Activated CD8-positive, alpha-beta memory T cell treated with anti-CD3 and anti-CD28 coated beads, Interleukin-2, amount 10 ng/mL, durations not matched to agents 7 days and 5 days (primary cell): ENCODE data around the gene TNS3. TPM values are rescaled to one million over a fixed set of nuclear protein-coding genes. Genes with fewer than 3 reads are reported as not detected.
"Not testable (repeated sequence)": the region's sequence is repeated elsewhere in the genome, so short reads cannot be mapped to it uniquely, and the experiment has no call there.

Experiments
- ATAC-seq: fragments of 150-1000 bp; cut with Tn5 transposase; one replicate; pipeline ENCODE4 v1.10.0; 2021; ENCODE audit warnings: moderate library complexity
- CTCF ChIA-PET: fragments of 350-600 bp; sonication (Branson Sonifier 250); formaldehyde crosslinking; loops from one replicate; lab custom pipeline; 2021; ENCODE audit warnings: antibody characterized with exemption; lab: Charles Lee
- DNase-seq: peaks from one replicate; pipeline ENCODE4 v3.0.0-alpha.2; 2020
- H3K27ac Mint-ChIP-seq: one replicate; pipeline ENCODE4 v1.8.0; 2021; ENCODE audit warnings: mild to moderate bottlenecking, mixed read lengths
- H3K27me3 Mint-ChIP-seq: one replicate; pipeline ENCODE4 v1.8.0; 2021; ENCODE audit warnings: mixed read lengths
- H3K36me3 Mint-ChIP-seq: one replicate; pipeline ENCODE4 v1.8.0; 2021; ENCODE audit warnings: mild to moderate bottlenecking, mixed read lengths
- H3K4me1 Mint-ChIP-seq: one replicate; pipeline ENCODE4 v1.8.0; 2021; ENCODE audit warnings: mixed read lengths
- H3K4me3 Mint-ChIP-seq: one replicate; pipeline ENCODE4 v1.8.0; 2021; ENCODE audit warnings: mild to moderate bottlenecking, moderate library complexity, mixed read lengths
- H3K9me3 Mint-ChIP-seq: one replicate; pipeline ENCODE4 v1.8.0; 2022; ENCODE audit warnings: low read depth, mixed read lengths
- total RNA-seq, 2 experiments: library from RNA; stranded (reverse); gene quantifications; one replicate each; pipeline ENCODE4 v1.2.3, GENCODE V29; 2021

TNS3 gene
- total RNA-seq, 2 experiments from 2014 or later: 0.23 to 2.6 TPM

DNA sequence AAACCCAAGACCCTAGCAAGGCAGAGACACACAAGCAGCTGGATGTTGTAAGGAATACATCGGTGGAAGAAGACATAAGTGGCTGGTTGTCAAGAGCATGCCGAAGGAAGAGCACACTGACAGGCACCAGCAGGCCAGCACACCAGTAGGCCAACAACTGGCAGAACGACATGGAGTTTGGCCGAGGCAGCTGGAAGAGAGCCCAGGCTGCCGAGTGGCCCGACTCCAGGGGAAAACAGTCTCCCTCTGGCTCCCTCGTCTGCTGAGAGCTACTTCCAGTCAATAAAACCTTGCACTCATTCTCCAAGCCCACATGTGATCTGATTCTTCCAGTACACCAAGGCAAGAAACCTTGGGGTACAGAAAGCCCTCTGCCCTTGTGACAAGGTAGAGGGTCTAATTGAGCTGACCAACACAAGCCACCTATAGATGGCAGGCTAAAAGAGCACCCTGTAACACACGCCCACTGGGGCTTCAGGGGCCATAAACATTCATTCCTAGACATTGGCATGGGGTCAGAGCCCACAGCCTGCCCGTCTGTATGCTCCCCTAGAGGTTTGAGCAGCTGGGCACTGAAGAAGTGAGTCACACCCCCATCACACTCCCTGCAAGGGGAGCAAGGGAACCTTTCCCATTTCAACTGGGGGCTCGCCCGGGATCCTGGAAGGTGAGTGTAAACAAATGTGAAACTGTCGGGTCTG, 14.7 kb upstream of the TNS3 start:
- no peak for ATAC-seq
- H3K27me3 Mint-ChIP-seq: no peaks in the 10 kb centered on the region
- H3K4me3 Mint-ChIP-seq: no peak overlapping the region
- no peak for DNase-seq
- H3K36me3 Mint-ChIP-seq: no peaks in the 10 kb centered on the region
- no peak overlapping the region for H3K27ac Mint-ChIP-seq
- H3K9me3 Mint-ChIP-seq: peaks cover 8% of the 10 kb centered on the region
- CTCF ChIA-PET: no interaction called here
- no peaks in the 10 kb centered on the region for H3K4me1 Mint-ChIP-seq

- DNase-seq (no peak), ATAC-seq (no peak)
- CTCF ChIA-PET: no interaction called here
- Mint-ChIP-seq H3K27me3 (no peaks in the 10 kb centered on the region), H3K4me1 (no peaks in the 10 kb centered on the region), H3K9me3 (peaks cover 10% of the 10 kb centered on the region), H3K4me3 (no peak overlapping the region), H3K36me3 (no peaks in the 10 kb centered on the region), H3K27ac (no peak overlapping the region)
Observed at GRCh38 chr7:47594406-47594805, 12.5 kb upstream of the TNS3 start.

GRCh38 chr7:47591655-47592572, 10.0 kb upstream of the TNS3 start:
- Mint-ChIP-seq H3K4me1 (no peaks in the 10 kb centered on the region), H3K27ac (no peak overlapping the region)

GRCh38 chr7:47591089-47591654, 9.3 kb upstream of the TNS3 start:
- peaks cover 4% of the 10 kb centered on the region for H3K9me3 Mint-ChIP-seq
- H3K4me3 Mint-ChIP-seq: no peak overlapping the region
- DNase-seq: no peak
- H3K27me3 Mint-ChIP-seq: no peaks in the 10 kb centered on the region
- CTCF ChIA-PET: no interaction called here
- no peaks in the 10 kb centered on the region for H3K4me1 Mint-ChIP-seq
- H3K27ac Mint-ChIP-seq: no peak overlapping the region
- no peak for ATAC-seq
- no peaks in the 10 kb centered on the region for H3K36me3 Mint-ChIP-seq

More at GRCh38 chr7:47591655-47592572, 10.0 kb upstream of the TNS3 start:
- ATAC-seq (no peak), DNase-seq (no peak)
- no peaks in the 10 kb centered on the region for H3K36me3 Mint-ChIP-seq
- CTCF ChIA-PET: no interaction called here
- H3K4me3 Mint-ChIP-seq: no peak overlapping the region
- H3K27me3 Mint-ChIP-seq: no peaks in the 10 kb centered on the region
- H3K9me3 Mint-ChIP-seq: peaks cover 4% of the 10 kb centered on the region

DNA sequence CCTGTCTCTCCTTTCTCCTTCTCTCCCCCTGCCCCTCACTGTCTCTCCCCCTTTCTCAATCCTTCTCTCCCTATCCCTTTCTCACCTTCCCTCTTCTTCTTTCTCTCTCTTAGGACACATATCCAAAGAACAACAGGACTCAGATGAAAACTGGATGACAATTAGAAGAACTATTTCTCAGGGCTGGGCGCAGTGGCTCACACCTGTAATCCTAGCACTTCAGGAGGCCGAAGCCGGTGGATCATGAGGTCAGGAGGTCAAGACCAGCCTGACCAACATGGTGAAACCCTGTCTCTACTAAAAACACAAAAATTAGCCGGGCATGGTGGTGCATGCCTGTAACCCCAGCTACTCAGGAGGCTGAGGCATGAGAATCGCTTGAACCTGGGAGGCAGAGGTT, 8.3 kb upstream of the TNS3 start:
- H3K27ac Mint-ChIP-seq, H3K27me3 Mint-ChIP-seq, DNase-seq, CTCF ChIA-PET, ATAC-seq, H3K4me1 Mint-ChIP-seq, H3K9me3 Mint-ChIP-seq, H3K36me3 Mint-ChIP-seq, H3K4me3 Mint-ChIP-seq: not testable (repeated sequence)

- H3K36me3 Mint-ChIP-seq: no peaks in the 10 kb centered on the region
- peaks cover 2% of the 10 kb centered on the region for H3K9me3 Mint-ChIP-seq
- H3K4me3 Mint-ChIP-seq: no peak overlapping the region
- no peaks in the 10 kb centered on the region for H3K4me1 Mint-ChIP-seq
- ATAC-seq (no peak), DNase-seq (no peak)
- no peak overlapping the region for H3K27ac Mint-ChIP-seq
- CTCF ChIA-PET: no interaction called here
- peaks cover under 1% of the 10 kb centered on the region for H3K27me3 Mint-ChIP-seq
Observed at GRCh38 chr7:47588704-47589225, 6.9 kb upstream of the TNS3 start.

DNA sequence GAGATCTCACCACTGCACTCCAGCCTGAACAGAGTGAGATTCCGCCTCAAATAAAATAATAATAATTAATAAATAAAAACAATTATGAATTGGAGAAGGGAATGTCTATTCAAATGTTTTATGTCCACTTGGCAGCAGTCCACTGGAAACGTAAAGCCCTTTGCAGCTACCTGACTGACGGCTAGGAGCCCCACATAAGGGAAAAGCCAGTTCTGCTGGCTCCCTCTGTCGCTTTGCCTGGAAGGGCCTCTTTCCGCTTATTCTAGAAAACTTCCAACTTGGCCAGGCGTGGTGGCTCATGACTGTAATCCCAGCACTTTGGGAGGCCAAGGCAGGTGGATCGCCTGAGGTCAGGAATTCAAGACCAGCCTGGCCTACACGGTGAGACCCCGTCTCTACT, 6.1 kb upstream of the TNS3 start:
- Mint-ChIP-seq H3K27ac (no peak overlapping the region), H3K4me3 (no peak overlapping the region), H3K4me1 (no peaks in the 10 kb centered on the region), H3K9me3 (peaks cover 2% of the 10 kb centered on the region), H3K36me3 (no peaks in the 10 kb centered on the region), H3K27me3 (peaks cover 4% of the 10 kb centered on the region)
- DNase-seq: no peak
- CTCF ChIA-PET: no interaction called here
- no peak for ATAC-seq

DNA sequence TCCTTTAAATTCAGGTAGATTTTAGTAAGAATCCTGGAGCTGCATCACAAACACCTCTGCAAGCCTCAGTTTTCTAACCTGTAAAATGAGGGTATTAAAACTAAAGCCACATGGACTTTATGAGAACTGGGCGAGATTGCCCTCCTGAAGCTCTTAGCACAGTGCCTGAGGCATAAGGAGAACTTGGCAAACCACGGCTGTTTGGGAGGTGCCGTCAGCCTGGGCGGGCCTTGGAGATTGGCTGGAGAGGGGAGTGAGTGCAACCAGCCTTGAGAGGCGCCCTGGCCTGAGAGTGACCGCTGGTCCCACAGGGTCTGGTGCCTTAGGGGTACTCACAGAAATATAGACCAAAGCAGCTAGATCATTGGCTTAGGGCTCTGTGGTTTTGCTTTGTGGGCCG, 5.4 kb upstream of the TNS3 start:
- Mint-ChIP-seq H3K36me3 (no peaks in the 10 kb centered on the region), H3K4me1 (no peaks in the 10 kb centered on the region), H3K27ac (no peak overlapping the region), H3K9me3 (peaks cover 2% of the 10 kb centered on the region), H3K4me3 (no peak overlapping the region), H3K27me3 (peaks cover 11% of the 10 kb centered on the region)
- ATAC-seq: no peak
- CTCF ChIA-PET: no interaction called here
- DNase-seq: no peak

GRCh38 chr7:47586925-47587324, 5.0 kb upstream of the TNS3 start:
- Mint-ChIP-seq H3K27ac (no peak overlapping the region), H3K4me3 (no peak overlapping the region)

DNA sequence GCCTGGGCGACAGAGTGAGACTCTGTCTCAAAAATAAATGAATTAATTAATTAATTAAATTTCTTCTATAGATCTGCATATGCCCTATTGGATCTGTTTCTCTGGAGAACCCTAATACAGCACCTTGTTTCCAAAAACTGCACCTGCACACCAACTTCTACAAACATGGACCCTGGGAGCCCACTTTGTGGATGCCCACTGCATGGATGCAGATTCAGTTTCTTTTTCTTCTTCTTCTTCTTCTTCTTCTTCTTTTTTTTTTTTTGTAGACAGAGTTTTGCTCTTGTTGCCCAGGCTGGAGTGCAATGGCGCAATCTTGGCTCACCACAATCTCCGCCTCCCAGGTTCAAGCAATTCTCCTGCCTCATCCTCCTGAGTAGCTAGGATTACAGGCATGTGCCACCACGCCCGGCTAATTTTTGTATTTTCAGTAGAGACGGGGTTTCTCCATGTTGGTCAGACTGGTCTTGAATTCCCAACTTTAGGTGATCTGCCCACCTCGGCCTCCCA, 4.3 kb upstream of the TNS3 start:
- H3K9me3 Mint-ChIP-seq, H3K4me1 Mint-ChIP-seq, H3K27ac Mint-ChIP-seq, H3K36me3 Mint-ChIP-seq, H3K4me3 Mint-ChIP-seq, ATAC-seq, CTCF ChIA-PET, DNase-seq: not testable (repeated sequence)
- H3K27me3 Mint-ChIP-seq: peaks cover 13% of the 10 kb centered on the region

More at GRCh38 chr7:47586925-47587324, 5.0 kb upstream of the TNS3 start:
- Mint-ChIP-seq H3K27me3 (peaks cover 13% of the 10 kb centered on the region), H3K36me3 (no peaks in the 10 kb centered on the region), H3K4me1 (no peaks in the 10 kb centered on the region), H3K9me3 (peaks cover 2% of the 10 kb centered on the region)
- no peak for ATAC-seq
- CTCF ChIA-PET: no interaction called here
- DNase-seq: no peak

- Mint-ChIP-seq H3K4me1 (no peaks in the 10 kb centered on the region), H3K9me3 (no peaks in the 10 kb centered on the region), H3K27ac (no peak overlapping the region), H3K27me3 (peaks cover 26% of the 10 kb centered on the region), H3K36me3 (no peaks in the 10 kb centered on the region), H3K4me3 (no peak overlapping the region)
- DNase-seq (no peak), ATAC-seq (no peak)
- CTCF ChIA-PET: no interaction called here
Observed at GRCh38 chr7:47584536-47584895, 2.6 kb upstream of the TNS3 start.

- H3K4me3 Mint-ChIP-seq: no peak overlapping the region
- H3K27ac Mint-ChIP-seq: no peak overlapping the region
- DNase-seq (no peak), ATAC-seq (no peak)
- CTCF ChIA-PET: no interaction called here
- H3K36me3 Mint-ChIP-seq: no peaks in the 10 kb centered on the region
- H3K27me3 Mint-ChIP-seq: peaks cover 26% of the 10 kb centered on the region
- H3K9me3 Mint-ChIP-seq: no peaks in the 10 kb centered on the region
- no peaks in the 10 kb centered on the region for H3K4me1 Mint-ChIP-seq
Observed at GRCh38 chr7:47583739-47584535, 2.0 kb upstream of the TNS3 start.
